Nephron (organoid): ENCODE measurements around the gene BCL2L2.

Experiments used
- H3K27ac Mint-ChIP-seq, 3 experiments: 2 replicates each; pipeline ENCODE4 v1.8.0; 2020; ENCODE audit warnings: mixed read lengths in 3 of 3, mild to moderate bottlenecking in 2 of 3, moderate library complexity in 1 of 3
- H3K27me3 Mint-ChIP-seq: 2 replicates; pipeline ENCODE4 v1.8.0; 2021; ENCODE audit warnings: low read depth, mild to moderate bottlenecking, moderate library complexity, mixed read lengths
- H3K36me3 Mint-ChIP-seq: 2 replicates; pipeline ENCODE4 v1.8.0; 2020; ENCODE audit warnings: low read depth, mixed read lengths
- H3K4me1 Mint-ChIP-seq: 2 replicates; pipeline ENCODE4 v1.8.0; 2020; ENCODE audit warnings: mixed read lengths
- H3K4me3 Mint-ChIP-seq, 3 experiments: 2 replicates each; pipeline ENCODE4 v1.8.0; 2020; ENCODE audit warnings: mild to moderate bottlenecking in 3 of 3, mixed read lengths in 3 of 3, moderate library complexity in 2 of 3
- H3K9me3 Mint-ChIP-seq: 2 replicates; pipeline ENCODE4 v1.8.0; 2020; ENCODE audit warnings: mixed read lengths
- CTCF ChIP-seq, 3 experiments: fragments of 200-600 bp; sonication (generic); IDR thresholded peaks; one replicate each; pipeline ENCODE4 v1.5.0; 2021; ENCODE audit warnings: antibody characterized with exemption in 3 of 3; ENCODE audit not compliant: unreplicated experiment in 3 of 3

BCL2L2 gene

GRCh38 chr14:23345987-23346692, 39.5 kb downstream of the BCL2L2 start:
- Mint-ChIP-seq H3K27ac (peak overlapping the region in 1 of 3 experiments; percentile 34), H3K27me3 (peaks cover 13% of the 10 kb centered on the region), H3K4me3 (no peak overlapping the region), H3K4me1 (peaks cover 12% of the 10 kb centered on the region), H3K9me3 (no peaks in the 10 kb centered on the region), H3K36me3 (peaks cover 7% of the 10 kb centered on the region)
- no peak for TF ChIP-seq CTCF (IDR thresholded peaks at IDR 0.05; ENCODE audit: unreplicated experiment in 3 of 3)

- Mint-ChIP-seq H3K27me3 (peaks cover 13% of the 10 kb centered on the region), H3K9me3 (no peaks in the 10 kb centered on the region), H3K4me3 (no peak overlapping the region), H3K27ac (no peak overlapping the region), H3K36me3 (peaks cover 9% of the 10 kb centered on the region), H3K4me1 (peaks cover 16% of the 10 kb centered on the region)
- no peak for TF ChIP-seq CTCF (IDR thresholded peaks at IDR 0.05; ENCODE audit: unreplicated experiment in 3 of 3)
These were observed 40.2 kb downstream of the BCL2L2 start for GRCh38 chr14:23346693-23347405.

- H3K27me3 Mint-ChIP-seq = peaks cover 8% of the 10 kb centered on the region
- no peaks in the 10 kb centered on the region for H3K9me3 Mint-ChIP-seq
- no peak for TF ChIP-seq CTCF (IDR thresholded peaks at IDR 0.05; ENCODE audit: unreplicated experiment in 3 of 3)
- no peak overlapping the region for H3K27ac Mint-ChIP-seq
- H3K4me1 Mint-ChIP-seq = peaks cover 16% of the 10 kb centered on the region
- no peak overlapping the region for H3K4me3 Mint-ChIP-seq
- H3K36me3 Mint-ChIP-seq = peaks cover 9% of the 10 kb centered on the region
These were observed 41.0 kb downstream of the BCL2L2 start for GRCh38 chr14:23347406-23348296.

GRCh38 chr14:23348297-23348655, 41.6 kb downstream of the BCL2L2 start:
- no peak overlapping the region for H3K27ac Mint-ChIP-seq
- no peak for TF ChIP-seq CTCF (IDR thresholded peaks at IDR 0.05; ENCODE audit: unreplicated experiment in 3 of 3)

GRCh38 chr14:23349156-23349845, 42.7 kb downstream of the BCL2L2 start:
- H3K27me3 Mint-ChIP-seq = peaks cover 8% of the 10 kb centered on the region

More at GRCh38 chr14:23348297-23348655, 41.6 kb downstream of the BCL2L2 start:
- Mint-ChIP-seq H3K27me3 (peaks cover 8% of the 10 kb centered on the region), H3K36me3 (peaks cover 9% of the 10 kb centered on the region), H3K4me1 (peaks cover 22% of the 10 kb centered on the region), H3K4me3 (no peak overlapping the region), H3K9me3 (no peaks in the 10 kb centered on the region)

More at GRCh38 chr14:23349156-23349845, 42.7 kb downstream of the BCL2L2 start:
- no peaks in the 10 kb centered on the region for H3K9me3 Mint-ChIP-seq
- no peak overlapping the region for H3K27ac Mint-ChIP-seq
- H3K4me3 Mint-ChIP-seq = peak overlapping the region; percentile 26 to 83 (median 57)
- TF ChIP-seq CTCF (IDR thresholded peaks at IDR 0.05; ENCODE audit: unreplicated experiment in 3 of 3) = no peak
- peaks cover 9% of the 10 kb centered on the region for H3K36me3 Mint-ChIP-seq
- H3K4me1 Mint-ChIP-seq = peaks cover 32% of the 10 kb centered on the region
